ENCODE results near the gene ANKLE2. TPM values are rescaled to one million over a fixed set of nuclear protein-coding genes. Genes with fewer than 3 reads are reported as not detected.

ANKLE2 gene
- total and polyA plus RNA-seq, 2 of the 8 experiments (the other 6 are each of a cell fraction or from before 2014, with no cell fraction given), result 41.0 to 64.9 TPM

DNA sequence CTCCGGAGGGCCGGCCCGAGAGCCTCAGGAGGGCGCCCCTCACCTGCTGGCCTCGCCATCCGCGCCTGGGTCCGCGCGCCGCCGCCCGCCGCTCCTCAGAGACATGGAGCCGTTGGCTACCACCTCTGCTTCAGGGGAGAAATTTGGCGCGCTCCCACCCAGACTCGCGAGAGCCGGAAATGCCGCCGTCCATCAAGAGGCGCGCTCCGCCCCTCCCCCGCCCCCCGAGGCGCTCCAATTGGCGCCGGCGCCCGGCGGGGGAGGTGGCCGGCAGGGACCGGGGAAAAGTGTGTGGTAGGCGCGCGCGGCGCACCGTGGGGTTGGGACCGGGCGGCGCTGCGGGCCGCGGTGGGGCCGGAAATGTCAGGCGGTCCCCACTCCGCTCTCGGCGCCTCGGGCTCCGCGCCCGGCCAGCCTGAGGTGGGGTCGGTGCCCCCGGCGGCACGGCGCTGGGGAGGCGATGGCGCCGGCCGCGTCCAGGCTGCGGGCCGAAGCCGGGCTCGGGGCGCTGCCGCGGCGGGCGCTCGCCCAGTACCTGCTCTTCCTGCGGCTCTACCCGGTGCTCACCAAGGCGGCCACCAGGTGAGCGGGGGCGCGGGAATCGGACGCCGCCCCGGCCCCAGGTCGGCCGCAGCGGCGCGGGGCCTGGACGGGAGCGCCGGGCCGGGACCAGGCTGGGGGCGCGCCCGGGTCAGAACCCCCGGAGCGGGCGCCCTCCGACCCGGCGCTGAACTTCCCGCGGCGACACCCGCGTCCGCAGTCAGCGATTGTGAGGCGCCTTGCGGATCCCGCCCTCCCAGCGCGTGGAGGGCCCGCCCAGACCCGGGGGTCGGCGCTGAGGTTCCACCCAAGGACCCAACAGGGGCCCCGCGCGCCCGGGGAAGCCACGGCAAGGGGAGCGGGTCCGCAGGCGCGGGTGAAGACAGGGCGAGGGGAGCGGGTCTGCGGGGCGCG is 74.1 kb downstream of the ANKLE2 start, which contains the start of the genes POLE and PXMP2 (continued):
- no peak for TF ChIP-seq RBBP5 (IDR thresholded peaks at IDR 0.05; ENCODE audit: borderline replicate concordance, low read depth, low read length)
- TF ChIP-seq, protein P1, sequence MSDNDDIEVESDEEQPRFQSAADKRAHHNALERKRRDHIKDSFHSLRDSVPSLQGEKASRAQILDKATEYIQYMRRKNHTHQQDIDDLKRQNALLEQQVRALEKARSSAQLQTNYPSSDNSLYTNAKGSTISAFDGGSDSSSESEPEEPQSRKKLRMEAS (IDR thresholded peaks at IDR 0.05), result peak; percentile 40; the same call in 1 of the 2 replicates
- TF ChIP-seq JUN (IDR thresholded peaks at IDR 0.05; ENCODE audit: low read depth, low read length), result no peak
- TF ChIP-seq SP2 (IDR thresholded peaks at IDR 0.05; ENCODE audit: low read length), result no peak
- TF ChIP-seq SRF (IDR thresholded peaks at IDR 0.05; ENCODE audit: low read depth, low read length), result peak; percentile 6; the same call in 1 of the 2 replicates
- peak; percentile 97 for TF ChIP-seq CHD2 (IDR thresholded peaks at IDR 0.05; ENCODE audit: low read length)
- TF ChIP-seq PHF8 (conservative IDR thresholded peaks at IDR 0.05; ENCODE audit: low read depth, low read length), result peak; percentile 74
- 0 out of 2 replicates have a peak, but pooled peaks have one; percentile 6 for TF ChIP-seq GTF2F1 (IDR thresholded peaks at IDR 0.05; ENCODE audit: borderline replicate concordance, low read depth, low read length)
- TF ChIP-seq CBX8 (IDR thresholded peaks at IDR 0.05; ENCODE audit: borderline replicate concordance, low read depth, low read length), result no peak
- no peak for TF ChIP-seq CEBPB (IDR thresholded peaks at IDR 0.05; ENCODE audit: low read depth, low read length)
- TF ChIP-seq SIX5 (IDR thresholded peaks at IDR 0.05; ENCODE audit: low read depth, low read length), result no peak
- no peak for TF ChIP-seq CHD1 (IDR thresholded peaks at IDR 0.05; ENCODE audit: low read depth, low read length)

Data from H1 (cell line).